Stimulated activated CD8-positive, alpha-beta memory T cell treated with anti-CD3 and anti-CD28 coated beads, Interleukin-7, amount 100 ng/mL, for 1 hour (primary cell): ENCODE results near the gene SERINC5.
"Not testable (repeated sequence)": the region's sequence is repeated elsewhere in the genome, so short reads cannot be mapped to it uniquely, and the experiment has no call there.

Experiments used
- DNase-seq, 2 donors: peaks; one replicate each; pipeline ENCODE4 v3.0.0-alpha.2; 2020; ENCODE audit warnings: low read depth in 2 of 2

Gene SERINC5

GRCh38 chr5:80227979-80228596 lies 27.8 kb downstream of the SERINC5 start:
- no peak for DNase-seq

GRCh38 chr5:80225934-80226326 lies 29.9 kb downstream of the SERINC5 start:
- DNase-seq: no peak

GRCh38 chr5:80225189-80225933 lies 30.5 kb downstream of the SERINC5 start:
- no peak for DNase-seq

GRCh38 chr5:80223561-80223960 lies 32.3 kb downstream of the SERINC5 start:
- DNase-seq: no peak

- no peak for DNase-seq
Observed at GRCh38 chr5:80220245-80220897, 35.5 kb downstream of the SERINC5 start.

- no peak for DNase-seq
Observed at GRCh38 chr5:80219391-80219790, 36.5 kb downstream of the SERINC5 start.

GRCh38 chr5:80217667-80218066 lies 38.2 kb downstream of the SERINC5 start:
- DNase-seq: no peak

GRCh38 chr5:80216753-80217596 lies 38.9 kb downstream of the SERINC5 start:
- DNase-seq: no peak

- DNase-seq: no peak
Observed at GRCh38 chr5:80216096-80216495, 39.8 kb downstream of the SERINC5 start.

GRCh38 chr5:80215523-80215922 lies 40.3 kb downstream of the SERINC5 start:
- no peak for DNase-seq

- DNase-seq: no peak
Observed at GRCh38 chr5:80213466-80213865, 42.4 kb downstream of the SERINC5 start.

- DNase-seq: no peak
Observed at GRCh38 chr5:80212171-80212667, 43.6 kb downstream of the SERINC5 start.

- no peak for DNase-seq
Observed at GRCh38 chr5:80211327-80211726, 44.5 kb downstream of the SERINC5 start.

GRCh38 chr5:80210014-80210413 lies 45.8 kb downstream of the SERINC5 start:
- DNase-seq: no peak

- DNase-seq: no peak
Observed at GRCh38 chr5:80208381-80208780, 47.5 kb downstream of the SERINC5 start.

GRCh38 chr5:80207832-80208231 lies 48.0 kb downstream of the SERINC5 start:
- no peak for DNase-seq

GRCh38 chr5:80206282-80206681 lies 49.6 kb downstream of the SERINC5 start:
- no peak for DNase-seq

GRCh38 chr5:80205846-80206245 lies 50.0 kb downstream of the SERINC5 start:
- no peak for DNase-seq

- DNase-seq: no peak
Observed at GRCh38 chr5:80204808-80205614, 50.8 kb downstream of the SERINC5 start.

- not testable (repeated sequence) for DNase-seq
Observed at GRCh38 chr5:80201763-80202162, 54.1 kb downstream of the SERINC5 start.

GRCh38 chr5:80198920-80199319 lies 56.9 kb downstream of the SERINC5 start:
- no peak for DNase-seq
